ENCODE data around the gene SHANK2.

Gene SHANK2

DNA sequence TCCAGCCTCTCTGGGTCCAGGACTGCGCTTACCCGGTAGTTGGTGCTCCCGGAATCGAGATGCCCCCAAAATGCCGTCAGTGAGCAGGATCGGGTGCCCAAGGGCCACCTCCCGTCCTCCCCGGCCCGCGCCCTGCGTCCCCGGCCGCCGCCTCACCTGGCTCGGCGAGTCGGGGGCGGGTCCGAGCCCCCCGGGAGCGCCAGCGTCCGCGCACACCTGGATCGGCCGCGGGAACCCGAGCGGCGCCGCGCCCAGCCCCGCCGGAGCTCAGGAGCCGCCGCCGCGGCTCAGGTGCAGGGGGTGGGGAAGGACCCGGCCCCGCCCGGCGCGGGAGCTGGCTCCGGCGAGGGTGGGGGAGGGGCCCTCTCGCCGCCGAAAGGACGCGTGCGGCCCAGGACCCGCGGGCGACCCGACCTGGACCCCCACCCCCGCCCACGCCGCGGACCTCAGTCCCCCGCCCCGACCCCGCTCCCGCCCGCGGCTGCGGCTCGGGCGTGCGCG, at the start of gene SHANK2:
SHANK2 (minus strand) TSS at position 309 of the 501 bp plus-strand sequence. CDS start 105,251 bp downstream, outside the sequence.
- no peak for DNase-seq

- DNase-seq = no peak
These were observed 49.6 kb upstream of the SHANK2 start for GRCh38 chr11:71301858-71302533.

GRCh38 chr11:71301046-71301857, 48.9 kb upstream of the SHANK2 start:
- no peak for DNase-seq

DNA sequence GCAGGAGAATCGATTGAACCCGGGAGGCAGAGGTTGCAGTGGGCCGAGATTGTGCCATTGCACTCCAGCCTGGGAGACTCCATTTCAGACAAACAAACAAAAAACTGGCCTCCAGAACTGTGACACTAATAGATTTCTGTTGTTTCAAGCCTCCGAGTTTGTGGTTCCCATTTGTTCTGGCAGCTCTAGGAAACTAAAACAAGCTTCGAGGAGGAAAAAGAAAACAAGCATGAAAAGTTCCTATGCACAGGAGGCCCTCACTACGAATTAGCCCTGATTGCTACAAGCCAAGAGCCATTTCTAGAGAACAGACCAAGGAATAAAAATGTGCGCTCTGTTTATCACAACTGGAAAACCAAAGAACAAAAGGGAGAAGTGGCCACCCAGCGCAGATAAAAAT, 47.8 kb upstream of the SHANK2 start:
- DNase-seq = no peak

DNA sequence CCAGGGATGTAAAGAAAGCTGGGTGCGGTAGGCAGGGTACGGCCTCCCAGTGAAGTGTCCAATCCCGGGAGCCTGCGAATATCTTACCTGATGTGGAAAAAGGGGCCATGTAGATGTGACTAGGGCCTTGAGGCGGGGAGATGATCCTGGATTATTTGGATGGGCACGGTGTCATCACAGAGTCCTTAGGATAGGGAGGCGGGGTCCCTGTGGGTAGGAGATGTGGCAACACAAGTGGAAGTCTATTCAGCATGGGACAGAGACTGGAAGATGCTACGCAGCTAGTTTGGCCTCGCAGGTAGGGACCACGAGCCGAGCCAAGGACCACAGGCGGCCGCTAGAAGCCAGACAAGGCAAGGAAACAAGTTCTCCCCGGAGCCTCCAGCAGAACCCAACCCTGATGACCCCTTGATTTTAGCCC, 46.4 kb upstream of the SHANK2 start:
- no peak for DNase-seq

DNA sequence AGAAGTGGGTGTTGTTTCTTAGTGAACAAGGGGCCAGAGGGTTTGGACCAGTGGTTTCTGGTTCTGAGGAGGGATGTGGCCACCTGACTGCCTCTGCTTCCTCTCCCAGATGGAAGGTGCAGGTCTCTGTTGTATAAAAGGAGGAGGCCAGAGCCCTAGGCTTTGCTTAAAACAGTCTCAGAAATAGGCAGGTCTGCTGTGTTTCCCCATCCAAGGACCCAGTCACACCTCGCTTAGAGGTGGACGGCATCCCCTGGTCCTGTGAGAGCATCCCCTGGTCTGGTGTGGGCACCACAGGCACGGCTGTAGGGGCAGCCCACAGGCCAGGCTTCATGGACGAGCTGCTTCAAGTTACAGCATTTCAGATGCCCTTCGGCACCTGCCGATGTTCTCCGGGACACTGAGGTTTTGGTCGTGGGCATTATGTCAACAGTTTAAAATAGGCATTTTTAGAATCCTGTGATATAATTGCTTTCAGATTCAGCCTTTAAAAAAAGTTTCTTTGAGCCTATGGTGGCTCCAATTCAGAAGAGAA, 45.7 kb upstream of the SHANK2 start:
- no peak for DNase-seq

DNA sequence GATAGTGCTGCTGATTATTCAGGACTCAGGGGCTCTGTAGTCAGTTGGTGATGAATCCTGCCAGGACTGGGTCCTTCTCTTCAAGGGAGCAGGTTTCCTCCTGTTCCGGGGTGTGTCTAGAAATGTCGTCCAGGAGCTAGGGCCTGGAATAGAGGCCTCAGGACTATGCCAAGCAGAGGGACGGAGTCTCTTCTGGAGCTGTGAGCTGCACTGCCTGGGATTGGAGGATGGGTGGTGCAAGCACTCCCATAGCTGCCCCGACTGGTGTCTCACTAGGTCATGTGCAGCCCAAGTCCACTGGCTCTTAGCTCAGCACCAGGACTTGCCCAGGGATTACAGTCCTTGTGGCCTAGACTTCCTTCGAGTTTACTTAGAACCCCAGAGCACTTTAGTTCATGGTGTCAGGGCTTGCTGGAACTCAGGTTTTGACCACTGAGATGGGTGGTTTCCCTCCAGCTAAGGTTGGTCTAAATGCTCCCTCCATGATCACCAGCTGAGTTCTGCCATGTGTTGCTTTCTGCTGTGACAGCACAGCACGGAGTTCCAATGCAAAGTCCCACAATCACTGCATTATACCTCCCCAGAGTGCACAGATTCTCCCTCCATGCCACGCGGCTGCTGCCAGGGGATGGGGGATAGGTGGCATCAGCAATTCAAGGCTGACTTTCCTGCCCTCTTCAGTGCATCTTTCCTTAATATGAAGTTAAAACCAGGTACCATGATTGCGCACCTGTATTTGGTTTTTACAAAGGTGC, 42.6 kb upstream of the SHANK2 start:
- DNase-seq = no peak

DNA sequence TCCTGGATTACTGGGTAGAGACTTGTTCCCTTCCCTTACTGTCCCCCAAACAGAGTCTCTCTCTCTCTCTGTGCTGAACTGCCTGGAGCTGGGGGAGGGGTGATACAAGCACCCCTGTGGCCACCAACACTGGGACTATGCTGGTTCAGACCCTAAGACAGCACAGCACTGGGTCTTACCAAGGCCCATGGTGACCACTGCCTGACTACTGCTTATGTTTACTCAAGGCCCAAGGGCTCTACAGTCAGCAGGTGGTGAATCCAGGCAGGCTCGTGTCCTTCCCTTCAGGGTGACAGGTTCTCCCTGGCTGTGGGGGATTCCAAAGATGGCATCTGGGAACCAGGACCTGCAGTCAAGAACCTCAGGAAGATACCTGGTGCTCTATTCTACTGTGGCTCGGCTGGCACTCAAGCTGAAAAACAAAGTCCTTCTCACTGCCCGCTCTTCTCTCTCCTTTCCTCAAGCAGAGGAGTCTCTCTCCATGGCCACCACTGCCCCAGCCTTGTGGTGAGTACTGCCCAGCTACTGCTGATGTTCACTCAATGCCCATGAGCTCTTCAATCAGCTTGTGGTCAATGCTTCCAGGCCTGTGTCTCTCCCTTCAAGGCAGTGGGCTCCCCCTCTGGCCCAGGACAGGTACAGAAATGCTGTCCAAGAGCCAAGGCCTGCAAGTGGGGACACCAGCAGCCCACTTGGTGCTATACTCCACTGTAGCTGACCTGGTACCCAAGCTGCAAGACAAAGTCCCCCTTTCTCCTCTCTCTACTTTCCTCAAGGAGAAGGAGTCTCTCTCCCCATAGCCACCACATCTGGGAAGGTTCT, 41.8 kb upstream of the SHANK2 start:
- no peak for DNase-seq

GRCh38 chr11:71286701-71287643, 34.6 kb upstream of the SHANK2 start:
- DNase-seq = no peak

GRCh38 chr11:71285111-71285510, 32.7 kb upstream of the SHANK2 start:
- DNase-seq = no peak

- no peak for DNase-seq
These were observed 32.2 kb upstream of the SHANK2 start for GRCh38 chr11:71284525-71285092.

- no peak for DNase-seq
These were observed 31.6 kb upstream of the SHANK2 start for GRCh38 chr11:71283971-71284441.

DNA sequence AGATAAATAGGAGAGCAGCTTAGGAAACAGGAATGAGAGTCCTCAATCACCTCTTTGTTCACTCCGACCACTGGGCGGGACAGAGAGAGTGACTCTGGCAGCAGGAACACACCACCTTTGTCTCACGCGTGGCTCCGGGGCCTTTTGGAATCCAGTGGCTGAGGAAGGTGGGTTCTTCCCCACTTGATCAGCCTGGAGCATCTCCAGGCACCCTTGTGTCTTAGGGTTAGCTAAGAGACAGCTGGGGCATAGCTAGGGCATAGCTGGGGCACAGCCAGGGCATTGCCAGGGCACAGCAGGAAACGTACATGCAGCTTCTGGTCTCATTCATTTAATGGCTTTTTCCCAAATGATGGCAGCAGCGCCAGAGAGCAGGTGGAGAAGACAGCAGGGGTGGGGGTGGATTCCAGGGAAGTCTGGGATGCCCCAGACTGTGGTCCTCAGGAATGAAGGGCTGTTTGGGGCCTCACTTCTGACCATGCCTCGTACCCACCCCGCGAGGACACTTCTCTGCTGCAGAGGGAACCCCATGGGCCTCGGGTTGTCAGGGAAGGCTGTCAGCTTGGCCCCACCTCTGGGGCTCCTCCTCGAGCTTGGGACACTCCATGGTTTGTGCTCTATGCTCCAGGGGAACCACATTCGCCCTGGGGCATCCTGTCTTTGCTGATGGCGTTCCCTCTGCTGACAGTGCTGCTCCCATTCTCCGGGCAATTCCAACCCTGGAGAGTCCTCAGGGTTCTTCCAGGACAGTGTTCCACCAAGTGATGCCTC, 30.4 kb upstream of the SHANK2 start:
- no peak for DNase-seq

GRCh38 chr11:71281831-71282230, 29.5 kb upstream of the SHANK2 start:
- no peak for DNase-seq

DNA sequence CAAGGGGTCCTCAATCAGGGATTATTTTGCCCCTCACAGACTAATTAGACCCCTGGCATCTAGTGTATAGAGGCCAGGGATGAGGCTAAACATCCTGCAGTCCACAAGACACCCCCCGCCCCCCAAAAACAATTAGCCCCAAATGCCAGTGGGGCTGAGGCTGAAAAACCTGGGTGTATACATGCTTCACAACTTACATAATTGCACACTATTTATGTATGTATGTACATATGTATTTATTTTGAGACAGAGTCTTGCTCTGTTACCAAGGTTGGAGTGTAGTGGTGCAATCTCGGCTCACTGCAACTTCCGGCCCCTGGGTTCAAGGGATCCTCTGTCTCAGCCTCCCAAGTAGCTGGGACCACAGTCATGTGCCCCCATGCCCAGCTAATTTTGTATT, 28.8 kb upstream of the SHANK2 start:
- DNase-seq = no peak

DNA sequence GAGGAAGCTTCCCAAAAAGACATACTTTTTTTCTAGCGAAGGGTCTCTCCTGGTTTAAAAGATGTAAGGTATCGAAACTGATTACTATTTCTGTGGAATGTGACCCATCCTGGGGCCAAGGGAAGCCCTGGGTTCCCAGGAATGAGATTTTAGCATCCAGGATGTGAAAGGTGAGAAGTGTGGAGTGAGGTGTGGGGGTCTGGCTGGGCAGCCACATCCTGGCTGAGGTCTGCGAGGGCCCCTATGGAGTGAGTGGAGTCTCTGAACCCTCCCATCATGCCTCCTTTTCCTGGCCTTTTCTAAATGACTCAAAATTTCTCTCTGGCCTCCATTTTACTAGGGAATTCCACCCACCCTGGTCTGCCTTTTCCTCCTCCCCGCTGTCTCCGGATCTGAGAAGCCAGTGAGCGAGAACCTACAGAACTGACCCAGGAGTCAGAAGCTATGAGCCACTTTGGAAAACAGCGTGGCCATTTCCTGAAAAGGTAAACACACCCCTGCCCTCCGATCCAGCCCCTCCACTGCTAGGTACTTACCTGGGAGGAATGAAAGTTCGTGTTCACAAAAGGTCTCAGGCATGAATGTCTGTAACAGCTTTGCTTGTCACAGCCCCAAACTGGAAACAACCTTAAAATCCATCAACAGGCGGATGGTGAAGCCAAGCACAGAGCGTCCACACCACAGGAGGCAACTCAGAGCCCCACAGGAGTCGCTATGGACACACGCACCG, 27.7 kb upstream of the SHANK2 start:
- no peak for DNase-seq

- no peak for DNase-seq
These were observed 19.8 kb upstream of the SHANK2 start for GRCh38 chr11:71272161-71272560.

DNA sequence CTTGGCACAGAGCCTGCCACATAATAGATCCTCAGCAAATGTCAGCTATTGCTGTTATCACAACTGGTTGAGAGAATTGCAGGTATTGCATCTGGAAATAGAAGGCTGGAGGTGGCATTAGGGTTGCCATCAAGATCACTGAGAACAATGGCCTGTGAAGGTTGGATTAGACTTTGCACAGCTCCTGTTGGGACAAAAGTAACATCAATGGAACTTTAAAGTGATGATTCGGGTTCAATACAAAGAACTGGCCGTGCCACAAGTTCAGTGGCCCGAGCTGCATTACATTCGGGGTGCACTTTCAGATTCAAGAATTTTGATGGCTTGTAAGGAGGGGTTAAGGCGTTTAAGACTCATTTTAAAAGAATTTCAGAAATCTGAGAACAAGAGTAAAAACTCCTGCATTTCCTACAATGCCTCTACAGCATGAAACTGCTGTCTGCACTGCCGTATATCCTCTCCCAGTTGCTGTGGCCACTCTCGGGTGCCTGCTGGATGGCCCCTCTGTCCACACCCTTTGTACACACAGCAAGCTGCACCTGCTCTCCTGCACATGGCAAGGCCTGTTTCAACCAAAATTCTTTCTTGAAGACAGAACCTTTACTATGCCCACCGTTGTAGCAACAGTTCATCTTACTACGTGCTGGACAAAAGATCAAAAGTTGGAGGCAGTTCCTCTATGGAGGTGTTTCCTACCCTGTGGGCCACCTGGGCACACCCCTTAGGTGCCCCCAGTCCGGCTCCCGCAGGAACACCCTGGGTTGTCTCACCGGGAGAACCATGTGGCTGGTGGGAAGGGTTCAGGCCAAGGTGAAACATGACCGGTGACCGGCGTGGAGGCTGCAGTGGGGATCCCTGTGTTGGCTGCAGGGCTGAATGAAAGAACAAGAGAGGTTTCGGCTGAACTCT, 17.5 kb upstream of the SHANK2 start:
- DNase-seq = no peak

Measured in OCI-M1 (cell line).